ENCODE measurements around the gene SLC47A1.

GRCh38 chr17:19546289-19547065 lies 12.8 kb downstream of the SLC47A1 start:
- TF ChIP-seq CTCF (IDR thresholded peaks at IDR 0.05; ENCODE audit: low read depth, low read length) (peak; percentile 36), EZH2phosphoT487 (IDR thresholded peaks at IDR 0.05; ENCODE audit: low read depth) (no peak)
